ENCODE results near the gene SPIRE2. TPM values are rescaled to one million over a fixed set of nuclear protein-coding genes. Genes with fewer than 3 reads are reported as not detected.

Gene SPIRE2
- total and polyA plus RNA-seq, 9 of the 15 experiments (the other 6 are each of a cell fraction or from before 2014, with no cell fraction given) = 0.70 to 7.5 (median 4.6) TPM

GRCh38 chr16:89873109-89873971, 45.1 kb downstream of the SPIRE2 start, which contains the start of gene TCF25 (continued):
- TF ChIP-seq ZBTB5 (IDR thresholded peaks at IDR 0.05) (no peak), GTF3C2 (IDR thresholded peaks at IDR 0.05; ENCODE audit: borderline replicate concordance, extremely low read depth, insufficient read length) (no peak), HNRNPL (IDR thresholded peaks at IDR 0.05; ENCODE audit: low read depth, low read length) (peak; percentile 83; the same call in 1 of the 2 replicates), THAP12 (CRISPR knock-in tag; IDR thresholded peaks at IDR 0.05) (peak; percentile 71; the same call in 1 of the 2 replicates), ZSCAN32 (CRISPR knock-in tag; IDR thresholded peaks at IDR 0.05) (no peak), BRCA1 (IDR thresholded peaks at IDR 0.05) (no peak), BRCA1 (CRISPR knock-in tag; IDR thresholded peaks at IDR 0.05) (no peak), SIX5 (IDR thresholded peaks at IDR 0.05; ENCODE audit: borderline replicate concordance in 1 of 2, insufficient read depth in 1 of 2, low read depth in 1 of 2, low read length in 2 of 2) (no peak), ZBTB8A (IDR thresholded peaks at IDR 0.05; ENCODE audit: partially characterized antibody) (no peak), ETV5 (CRISPR knock-in tag; IDR thresholded peaks at IDR 0.05; ENCODE audit: low read depth) (peak; percentile 62; the same call in 1 of the 2 replicates), ETV1 (tag; conservative IDR thresholded peaks at IDR 0.05; ENCODE audit: low read depth) (no peak), HDAC6 (IDR thresholded peaks at IDR 0.05; ENCODE audit: low read depth, low read length) (no peak), L3MBTL2 (IDR thresholded peaks at IDR 0.05) (peak; percentile 98), NCOA4 (IDR thresholded peaks at IDR 0.05; ENCODE audit: partially characterized antibody) (no peak), ZNF518B (CRISPR knock-in tag; IDR thresholded peaks at IDR 0.05) (no peak), ELF1 (tag; IDR thresholded peaks at IDR 0.05) (peak; percentile 50; the same call in 1 of the 2 replicates)

Data from K562 (cell line).